HG03196 (cell line): Measurements from ENCODE around the gene CCDC83.

ENCODE experiments used
- ATAC-seq: cut with Tn5 transposase; IDR thresholded peaks from one replicate; pipeline ENCODE4 v1.9.1; 2021; ENCODE audit not compliant: unreplicated experiment

The CCDC83 gene

DNA sequence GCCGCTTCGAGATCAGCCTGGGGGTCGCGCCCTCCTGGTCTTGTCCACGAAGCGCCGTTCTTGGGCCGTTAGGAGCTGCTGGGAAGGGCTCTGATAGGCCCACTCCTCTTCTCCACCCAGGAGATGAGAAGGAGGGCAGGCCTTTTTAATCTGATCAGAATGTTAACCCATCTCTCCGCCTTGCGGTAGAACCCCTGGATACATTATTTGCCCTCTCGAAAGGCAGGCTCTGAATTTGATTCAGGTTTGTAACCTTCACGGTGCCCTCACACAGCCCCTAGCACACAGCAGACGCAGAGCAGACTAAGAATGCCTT lies at the start of gene CCDC83:
Gene CCDC83 (plus strand): TSS at position 43 of the 316 bp plus-strand sequence. CDS start 9,741 bp downstream, outside the sequence.
- ATAC-seq: no peak

DNA sequence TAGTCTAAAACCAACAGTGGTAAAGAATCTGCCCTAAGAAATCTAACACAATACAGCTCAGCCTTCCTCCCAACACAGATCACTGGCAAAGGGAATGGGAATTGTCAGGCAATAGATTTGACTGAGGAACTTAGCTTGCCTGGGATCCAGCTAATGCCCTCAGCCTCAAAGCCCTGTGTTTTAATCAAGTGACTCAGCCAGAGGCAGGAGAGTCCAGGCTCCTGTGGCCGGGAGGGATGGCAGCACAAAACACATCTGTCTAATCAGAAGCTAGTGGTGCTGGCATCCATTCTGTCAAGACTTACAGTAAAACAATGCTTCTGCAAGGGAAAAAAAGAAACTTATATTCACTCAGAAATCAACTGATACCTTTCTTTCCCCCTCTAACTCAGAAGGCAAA lies 49.8 kb upstream of the CCDC83 start:
- ATAC-seq: no peak

DNA sequence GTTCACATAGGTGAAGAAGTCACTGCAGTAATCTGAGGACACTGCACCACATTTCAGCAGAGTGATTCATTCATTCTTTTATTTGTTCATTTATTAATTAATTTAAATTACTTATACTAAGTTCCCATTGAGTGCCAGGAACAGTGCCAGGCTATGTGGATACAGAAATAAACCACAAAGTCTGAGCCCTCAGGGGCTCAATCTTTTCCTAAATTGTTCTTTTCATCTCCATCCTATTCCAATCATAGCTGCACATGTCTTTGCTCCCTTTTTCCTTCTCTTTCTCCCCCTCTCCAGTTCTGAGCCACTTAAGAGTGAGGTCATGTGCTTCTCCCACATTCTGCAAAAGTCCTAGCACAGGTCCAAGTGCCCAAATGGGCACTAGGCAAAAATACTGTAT lies 49.2 kb upstream of the CCDC83 start:
- no peak for ATAC-seq

DNA sequence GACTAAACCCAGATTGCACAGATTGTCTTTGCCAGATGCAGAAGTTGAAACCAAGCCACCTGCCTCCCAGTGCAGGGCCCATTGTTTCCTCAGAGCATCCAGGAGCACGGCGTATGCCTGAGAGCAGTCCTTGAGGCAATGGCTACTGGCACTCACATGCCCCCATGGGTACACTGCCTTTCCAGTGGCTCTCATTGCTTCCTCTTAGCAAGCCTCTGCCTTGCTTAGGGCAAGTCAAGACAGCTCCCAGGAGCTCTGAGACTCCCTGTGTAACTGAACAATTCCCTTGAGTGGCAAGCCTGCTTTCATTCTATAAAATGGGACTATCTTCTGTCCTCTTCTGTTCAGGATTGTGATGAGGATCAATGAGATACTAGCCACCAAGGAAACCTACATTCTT lies 48.3 kb upstream of the CCDC83 start:
- no peak for ATAC-seq

DNA sequence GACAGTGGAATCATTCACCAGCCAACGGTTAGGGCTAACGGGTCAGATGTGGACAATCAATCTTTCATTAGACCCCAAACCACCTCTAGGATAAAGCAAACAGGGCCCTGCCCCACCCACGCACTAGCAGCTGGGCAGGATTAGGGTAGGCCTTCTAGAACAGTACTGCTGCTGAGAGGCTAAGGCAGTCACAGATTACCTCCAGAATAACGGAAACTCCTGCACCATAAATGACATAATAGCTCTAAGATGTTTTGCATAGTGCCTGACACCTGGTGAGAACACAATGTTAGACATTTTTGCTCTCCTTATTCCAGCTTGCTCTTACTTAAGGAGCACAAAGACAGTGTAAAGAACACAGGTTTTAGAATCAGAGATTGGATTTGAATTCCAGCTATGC lies 46.0 kb upstream of the CCDC83 start:
- no peak for ATAC-seq

DNA sequence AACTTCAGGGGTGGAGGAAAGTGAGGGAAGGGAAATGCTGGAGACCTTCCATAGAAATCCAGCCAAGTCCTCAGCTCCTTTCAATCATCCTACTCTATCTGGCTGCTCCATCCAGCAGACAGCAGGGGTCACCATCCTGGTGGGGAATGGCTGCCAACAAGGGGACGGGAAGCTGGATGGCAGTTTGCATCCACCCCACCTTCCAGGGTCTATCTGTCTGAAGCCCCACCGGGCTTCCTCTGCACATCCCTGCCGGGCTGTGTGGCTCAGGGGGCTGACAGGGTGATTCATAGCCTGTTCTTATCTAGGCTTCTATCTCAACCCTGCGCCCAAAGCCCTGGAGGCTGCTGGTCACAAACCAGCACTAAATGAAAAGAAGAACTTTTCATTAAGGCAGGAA lies 45.3 kb upstream of the CCDC83 start:
- no peak for ATAC-seq

DNA sequence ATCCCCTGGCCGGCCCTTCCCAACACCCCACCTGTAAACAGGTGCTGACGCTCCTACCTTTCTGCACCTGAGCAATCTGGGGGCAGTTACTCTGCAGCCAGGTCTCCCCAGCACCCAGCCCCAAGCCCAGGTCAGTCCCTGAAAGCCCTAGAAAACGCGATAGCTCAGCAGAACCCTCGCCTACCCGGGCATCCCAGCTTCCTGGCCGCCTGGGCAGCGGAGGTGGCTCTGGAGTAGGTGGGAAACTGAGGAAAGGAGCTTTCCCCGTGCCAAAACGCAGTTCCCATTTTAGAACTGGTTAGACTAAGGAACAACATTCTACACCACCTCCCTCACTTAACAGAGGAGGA lies 44.7 kb upstream of the CCDC83 start:
- no peak for ATAC-seq

DNA sequence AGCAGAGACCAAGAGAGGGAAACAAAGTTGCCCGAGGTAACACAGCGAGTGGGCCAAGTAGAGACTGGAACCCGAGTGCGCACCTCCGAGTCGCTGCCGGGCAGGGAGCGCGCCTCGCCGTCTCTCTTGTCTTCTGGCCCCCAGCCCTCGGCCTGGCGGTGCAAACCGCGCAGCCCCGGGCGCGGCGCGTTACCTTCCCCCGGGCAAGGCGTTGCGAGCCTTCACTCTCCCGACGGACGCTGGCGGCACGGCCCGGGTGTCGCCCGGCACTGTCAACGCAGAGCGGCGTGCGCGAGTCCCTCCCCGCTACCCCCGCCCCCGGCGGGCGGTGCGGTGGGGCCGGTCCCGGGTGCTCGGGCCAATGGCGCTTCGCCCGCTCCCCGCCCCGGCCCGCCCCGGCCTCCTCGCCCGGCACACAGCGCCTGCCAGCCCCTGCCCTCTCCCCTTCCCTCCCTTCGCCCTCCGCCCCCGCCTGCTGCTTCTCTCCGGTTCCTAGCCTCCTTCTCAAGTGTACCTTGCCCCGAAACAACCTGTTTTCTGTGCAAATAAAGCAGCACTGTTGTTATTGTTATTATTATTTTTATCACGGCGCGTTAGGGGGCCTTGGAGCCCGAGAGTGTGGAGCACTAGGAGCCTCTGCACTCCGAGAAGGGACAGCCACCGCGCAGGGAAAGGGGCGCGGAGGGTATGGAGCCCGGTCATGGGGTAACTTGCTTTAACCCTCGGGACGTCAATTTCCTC lies 44.1 kb upstream of the CCDC83 start, which contains the start of gene SYTL2:
Gene SYTL2 (minus strand): TSS at position 271 of the 741 bp plus-strand sequence. CDS start 53,416 bp downstream, outside the sequence.
- ATAC-seq: peak; percentile 74

DNA sequence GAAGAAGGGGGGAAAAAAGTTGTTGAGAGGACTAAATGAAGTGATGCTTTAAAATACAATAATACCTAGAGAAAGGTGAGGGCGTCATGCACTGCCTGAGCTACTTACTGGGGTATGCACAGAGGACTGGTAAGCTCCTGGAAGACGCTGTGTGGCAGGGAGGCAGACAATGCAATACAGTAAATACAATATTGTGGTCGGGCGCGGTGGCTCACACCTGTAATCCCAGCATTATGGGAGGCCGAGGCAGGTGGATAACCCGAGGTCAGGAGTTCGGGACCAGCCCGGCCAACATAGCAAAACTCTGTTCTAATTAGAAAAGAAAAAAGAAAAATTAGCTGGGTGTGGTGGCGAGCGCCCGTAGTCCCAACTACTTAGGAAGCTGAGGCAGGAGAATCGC lies 43.6 kb upstream of the CCDC83 start:
- no peak for ATAC-seq

DNA sequence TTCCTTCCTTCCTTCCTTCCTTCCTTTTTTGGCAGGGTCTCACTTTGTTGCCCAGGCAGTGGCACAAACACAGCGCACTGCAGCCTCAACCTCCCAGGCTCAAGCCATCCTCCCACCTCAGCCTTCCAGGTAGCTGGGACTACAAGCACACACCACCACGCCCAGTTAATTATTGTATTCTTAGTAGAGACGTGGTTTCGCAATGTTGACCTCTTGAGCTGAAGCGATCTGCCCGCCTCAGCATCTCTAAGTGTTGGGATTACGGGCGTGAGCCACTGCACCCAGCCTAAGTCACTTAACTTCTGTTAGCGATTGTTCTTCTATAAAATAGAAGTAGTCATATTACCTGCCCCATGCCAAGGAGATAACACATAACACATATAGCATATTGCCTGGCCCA lies 41.5 kb upstream of the CCDC83 start:
- no peak for ATAC-seq

DNA sequence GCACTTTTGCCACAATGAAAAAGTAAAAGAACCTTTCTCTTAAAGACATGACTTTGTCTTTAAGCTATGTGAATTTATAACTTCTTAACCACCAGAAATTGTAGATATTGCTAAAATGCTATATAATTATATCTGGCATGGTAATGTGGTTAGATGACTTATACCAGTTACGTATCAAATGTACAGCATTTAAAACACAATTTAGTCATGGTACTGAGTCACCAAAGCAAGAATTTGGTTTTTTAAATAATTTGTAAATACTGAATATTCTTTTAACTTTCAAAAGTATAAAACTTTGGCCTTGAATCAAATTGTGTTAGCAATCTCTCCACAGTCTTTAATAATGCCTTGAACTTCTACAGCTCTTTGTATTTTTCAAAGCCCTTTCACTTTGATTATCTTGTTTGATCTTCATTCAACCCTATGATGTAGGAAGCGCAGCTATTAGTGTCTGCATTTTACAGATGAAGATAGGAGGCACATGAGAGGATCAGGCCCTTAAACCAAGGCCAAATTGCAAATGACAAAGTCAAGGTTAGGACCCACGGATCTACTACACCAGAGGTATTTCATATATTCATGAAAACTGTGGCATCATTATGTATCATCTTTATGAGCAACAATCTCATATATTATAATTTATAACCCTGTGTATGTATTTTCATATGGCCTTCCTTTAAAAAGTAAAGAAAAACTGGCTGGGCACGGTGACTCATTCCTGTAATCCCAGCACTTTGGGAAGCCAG lies 39.8 kb upstream of the CCDC83 start:
- no peak for ATAC-seq

DNA sequence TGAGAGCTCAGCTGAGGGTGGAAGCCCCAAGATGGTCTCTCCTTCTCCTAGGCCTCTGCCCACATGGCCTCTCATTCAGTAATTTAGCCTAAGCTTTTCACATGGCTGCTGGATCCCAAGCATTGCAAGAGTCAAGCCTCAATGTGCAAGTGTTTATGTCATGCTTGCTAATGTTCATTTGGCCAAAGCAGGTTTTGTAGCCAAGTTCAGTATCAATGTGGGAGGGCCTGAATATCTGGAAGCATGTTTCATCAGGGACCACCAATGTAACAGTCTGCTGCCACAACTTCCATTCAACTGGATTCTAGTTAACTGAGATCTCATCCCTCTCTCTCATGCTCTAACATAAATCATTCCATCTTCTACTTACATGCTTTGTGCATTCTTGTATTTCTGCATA lies 35.7 kb upstream of the CCDC83 start:
- no peak for ATAC-seq

DNA sequence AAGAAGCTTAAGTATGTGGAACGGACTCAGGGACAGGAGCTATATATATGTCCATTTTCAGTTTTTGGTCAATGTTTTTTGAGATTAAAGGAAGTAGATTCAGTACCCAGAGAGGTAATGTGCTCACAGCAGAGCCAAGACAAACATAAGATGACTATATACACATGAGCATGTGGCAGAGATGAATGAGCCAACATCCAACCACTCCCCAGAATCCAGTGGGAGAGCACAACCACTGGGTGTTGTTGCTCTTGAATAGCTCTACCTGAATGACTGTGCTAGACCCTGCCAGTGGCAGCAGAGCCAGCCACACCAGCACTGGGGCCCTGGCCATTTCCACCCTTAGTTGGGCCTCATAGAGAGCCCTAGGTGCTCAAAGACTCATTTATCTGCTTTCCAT lies 33.5 kb upstream of the CCDC83 start:
- no peak for ATAC-seq

DNA sequence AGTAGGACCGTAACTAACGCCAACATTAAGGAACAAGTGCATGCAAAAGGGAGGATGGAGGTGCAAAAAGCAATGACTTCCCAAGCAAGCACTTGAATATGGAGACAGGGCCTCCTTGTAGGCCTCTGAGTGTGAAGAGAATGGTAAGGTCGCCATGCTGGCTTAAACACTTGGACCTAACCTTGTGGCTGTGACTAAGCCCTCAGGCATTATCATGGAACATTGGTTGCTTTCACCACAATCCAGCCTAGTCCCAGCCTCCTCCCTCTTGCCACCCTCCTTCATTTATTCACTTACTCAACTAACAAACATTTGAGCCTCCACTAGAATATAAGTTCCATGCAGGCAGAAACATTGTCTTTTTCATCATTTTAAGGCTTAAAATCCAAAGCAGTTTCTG lies 32.4 kb upstream of the CCDC83 start:
- no peak for ATAC-seq

DNA sequence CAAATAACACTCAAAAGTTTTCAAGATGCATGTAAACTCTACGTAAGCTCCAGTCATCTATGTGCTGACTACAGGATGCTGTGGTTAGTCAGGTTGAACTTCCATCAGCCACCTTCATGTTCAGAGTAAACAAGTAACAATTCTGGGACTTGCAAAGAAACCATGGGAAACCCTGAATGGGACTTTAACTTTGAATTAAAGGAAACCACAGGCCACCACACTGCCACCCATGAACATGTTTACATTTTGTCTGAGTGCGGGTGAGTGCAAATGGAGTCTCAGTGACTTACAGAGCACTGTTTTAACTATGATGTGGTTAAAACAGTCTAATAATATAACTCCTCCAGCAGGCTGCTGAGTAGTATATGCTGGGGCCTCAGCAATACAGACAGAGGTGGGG lies 31.4 kb upstream of the CCDC83 start:
- no peak for ATAC-seq

DNA sequence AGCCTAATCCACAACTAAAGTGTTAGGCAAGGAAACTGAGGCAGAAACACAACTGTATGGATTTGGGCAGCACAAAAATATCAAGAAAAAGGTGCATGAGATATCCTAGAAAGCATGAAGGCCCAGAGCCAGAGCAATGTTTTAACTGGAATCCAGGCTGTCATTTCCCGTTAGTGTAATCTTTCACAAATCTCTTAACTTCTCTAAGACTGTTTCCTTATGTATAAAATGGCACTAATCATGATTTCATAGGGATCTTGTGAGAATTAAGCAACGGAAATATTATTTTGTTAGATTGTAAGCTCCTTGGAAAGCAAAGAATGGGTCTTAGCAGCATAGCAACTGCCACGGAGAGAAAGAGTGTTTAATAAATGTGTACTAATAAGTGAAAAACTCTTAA lies 29.6 kb upstream of the CCDC83 start:
- ATAC-seq: no peak

DNA sequence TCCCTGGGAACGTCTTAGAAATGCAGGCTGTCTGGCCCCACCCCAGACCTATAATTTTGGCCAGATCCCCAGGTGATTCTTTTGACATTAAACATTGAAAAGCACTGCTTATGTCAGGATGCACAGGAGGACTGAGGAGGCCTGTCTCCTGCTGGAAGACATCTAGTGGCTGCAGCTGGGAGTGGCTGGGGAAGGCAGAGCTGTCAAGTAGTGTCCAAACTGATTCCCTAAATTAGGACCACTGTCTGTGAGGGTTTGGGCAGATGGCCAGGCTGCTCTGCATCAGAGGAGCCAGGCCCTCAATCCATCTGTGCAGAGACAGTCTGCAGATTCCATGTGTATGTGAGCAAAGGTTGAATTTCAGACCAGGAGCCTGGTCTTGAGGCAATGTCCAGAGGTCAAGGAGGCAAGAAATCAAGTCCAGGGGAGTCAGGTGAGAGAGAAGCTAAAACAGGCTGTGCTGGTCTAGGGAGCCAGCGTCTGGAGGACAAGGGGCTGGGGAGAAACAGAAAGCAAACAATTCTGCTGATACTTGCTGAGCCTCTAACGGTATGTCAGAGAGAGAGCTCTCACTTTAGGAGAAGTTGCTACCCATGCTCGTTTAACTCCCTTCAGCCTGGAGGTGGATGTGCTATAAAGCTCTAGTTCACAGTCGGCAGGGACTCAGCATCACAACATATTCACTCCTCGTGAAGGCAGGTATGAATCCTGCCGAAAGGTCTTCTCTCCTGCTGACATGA lies 28.9 kb upstream of the CCDC83 start:
- ATAC-seq: no peak

DNA sequence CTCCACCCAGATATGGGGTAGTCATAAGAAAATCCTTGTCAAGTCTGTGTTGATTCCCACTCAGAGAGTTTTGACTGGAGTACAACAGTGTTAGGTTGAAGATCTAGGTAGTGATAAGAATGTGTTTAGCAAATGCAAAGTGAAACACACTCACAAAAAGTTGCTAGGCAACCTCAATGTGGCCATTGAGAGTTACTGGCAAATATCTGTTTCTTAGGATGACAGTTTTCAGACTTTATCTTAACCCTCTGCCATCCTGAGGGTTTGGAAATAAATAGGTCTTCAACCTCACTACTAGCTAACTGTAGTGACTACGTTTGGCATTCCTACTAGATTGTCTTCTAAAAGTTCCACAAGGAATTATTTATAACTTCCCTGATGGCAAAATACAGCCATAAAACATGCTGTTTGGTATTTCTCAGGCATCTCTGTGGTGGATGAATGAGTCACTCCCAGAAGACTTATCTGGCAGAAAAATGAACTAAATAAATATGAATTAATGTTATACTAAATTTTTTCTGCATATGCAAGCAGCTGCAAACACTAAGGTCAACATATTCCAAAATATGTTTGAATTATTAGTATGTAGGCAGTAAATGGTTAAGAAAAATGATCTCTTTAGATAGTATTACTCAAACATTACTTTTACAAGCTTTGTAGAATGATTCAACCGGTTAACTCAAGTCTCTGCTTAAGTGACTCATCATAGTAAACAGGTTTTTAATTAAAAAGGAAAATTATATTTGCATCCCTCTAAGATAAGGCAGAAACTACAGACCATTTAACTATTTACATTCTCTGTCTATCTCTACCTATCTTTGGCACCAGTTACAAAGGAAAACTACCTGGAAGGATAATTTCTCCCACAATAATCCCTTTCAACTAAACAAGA lies 27.2 kb upstream of the CCDC83 start:
- ATAC-seq: no peak

DNA sequence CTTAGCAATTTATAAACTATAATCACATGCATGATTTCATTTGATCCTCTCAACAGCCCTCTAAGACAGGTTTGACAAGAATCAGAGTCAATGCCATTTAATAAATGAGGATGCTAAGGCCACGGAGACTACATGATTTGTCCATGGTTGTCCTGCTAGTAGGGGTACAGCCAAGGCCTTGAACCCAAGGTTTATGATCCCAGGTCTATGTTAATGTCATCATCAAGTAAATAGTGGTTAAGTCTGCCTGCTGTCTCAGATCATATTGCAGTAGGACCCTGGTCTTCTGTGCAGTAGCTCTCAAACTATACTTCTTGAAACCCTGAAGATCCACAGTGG lies 26.6 kb upstream of the CCDC83 start:
- no peak for ATAC-seq

DNA sequence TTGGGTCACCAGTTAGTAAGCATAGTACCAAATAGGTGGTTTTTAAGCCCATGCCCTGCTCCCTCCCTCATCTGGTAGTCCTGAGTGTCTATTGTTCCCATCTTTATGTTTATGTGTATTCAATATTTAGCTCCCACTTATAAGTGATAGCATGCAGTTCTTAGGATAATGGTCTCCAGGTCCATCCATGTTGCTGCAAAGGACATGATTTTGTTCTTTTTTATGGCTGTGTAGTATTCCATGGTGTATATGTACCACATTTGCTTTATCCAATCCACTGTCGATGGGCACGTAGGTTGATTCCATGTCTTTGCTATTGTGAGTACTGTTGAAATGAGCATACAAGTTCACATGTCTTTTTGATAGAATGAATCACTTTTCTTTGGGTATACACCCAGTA lies 26.0 kb upstream of the CCDC83 start:
- no peak for ATAC-seq

DNA sequence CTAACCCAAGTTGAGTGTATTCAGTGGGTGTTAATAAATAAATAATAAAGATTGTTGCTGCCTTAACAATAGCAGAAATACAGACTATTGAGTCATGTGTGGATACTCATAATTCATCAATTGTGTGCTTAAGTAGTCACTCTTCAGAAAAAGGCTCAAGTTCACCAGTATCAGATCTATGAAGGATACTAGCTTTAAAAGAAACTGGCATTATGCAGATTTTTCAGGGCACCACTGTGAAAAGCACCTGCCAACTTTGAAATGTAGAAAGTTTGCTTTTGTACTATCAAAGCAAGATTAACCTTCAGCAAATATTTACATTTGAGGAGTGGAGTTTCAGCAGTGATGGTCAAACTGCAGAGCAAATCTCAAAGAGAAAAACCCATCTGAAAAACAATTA lies 24.1 kb upstream of the CCDC83 start:
- ATAC-seq: no peak
